ENCODE results near the gene SETBP1. TPM values are rescaled to one million over a fixed set of nuclear protein-coding genes. Genes with fewer than 3 reads are reported as not detected.

Gene SETBP1
- total RNA-seq, 1 donor from 2014 or later = 12.4 TPM

DNA sequence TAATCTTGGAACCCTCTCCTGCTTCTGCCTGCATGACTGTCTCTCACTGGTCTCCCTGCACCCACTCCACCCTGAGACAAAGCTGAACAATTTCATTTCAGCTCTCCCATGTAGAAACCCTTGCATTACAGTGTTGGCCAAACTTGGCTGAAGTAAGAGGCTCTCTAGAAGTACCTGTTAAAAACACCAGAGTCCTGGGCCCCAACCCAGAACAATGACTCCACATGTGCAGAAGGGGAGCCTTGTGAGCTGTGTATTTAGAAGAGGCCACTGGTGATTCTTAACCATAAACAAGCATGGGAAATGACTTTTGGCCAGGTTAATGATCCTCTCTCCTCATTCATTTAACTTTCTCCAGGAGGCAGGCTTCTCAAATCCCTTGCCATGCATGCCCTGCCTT is 254.8 kb downstream of the SETBP1 start:
- Histone ChIP-seq H3K27ac (ENCODE audit: low read depth, low read length) (no peak overlapping the region), H3K79me2 (ENCODE audit: insufficient read depth, low read length) (no peaks in the 10 kb centered on the region), H3K27me3 (ENCODE audit: insufficient read depth, low read length) (no peaks in the 10 kb centered on the region), H3K9me3 (ENCODE audit: insufficient read depth, low read depth, low read length) (no peaks in the 10 kb centered on the region), H3K4me1 (ENCODE audit: insufficient read depth, low read length) (no peaks in the 10 kb centered on the region), H3K4me2 (ENCODE audit: low read length) (no peak overlapping the region), H4K20me1 (ENCODE audit: insufficient read depth, low read length) (no peaks in the 10 kb centered on the region), H3K4me3 (ENCODE audit: insufficient read depth, low read depth, low read length) (no peak overlapping the region), H3K9ac (ENCODE audit: low read length) (no peak overlapping the region), H2AFZ (ENCODE audit: low read depth, low read length) (no peak overlapping the region), H3K36me3 (ENCODE audit: insufficient read depth, low read length) (no peaks in the 10 kb centered on the region)
- no peak for FAIRE-seq
- Mint-ChIP-seq H3K4me3 (ENCODE audit: unreplicated experiment) (no peak overlapping the region), H3K9me3 (ENCODE audit: unreplicated experiment) (peaks cover 15% of the 10 kb centered on the region), H3K27me3 (ENCODE audit: low read depth, unreplicated experiment) (peaks cover 2% of the 10 kb centered on the region), H3K4me1 (ENCODE audit: low read depth, unreplicated experiment) (no peaks in the 10 kb centered on the region), H3K36me3 (ENCODE audit: low read depth, unreplicated experiment) (peaks cover 5% of the 10 kb centered on the region), H3K27ac (ENCODE audit: unreplicated experiment) (no peak overlapping the region)
- TF ChIP-seq CTCF (IDR thresholded peaks at IDR 0.05; ENCODE audit: insufficient read depth, low read depth, low read length) = no peak
- no peak for TF ChIP-seq EZH2 (IDR thresholded peaks at IDR 0.05; ENCODE audit: insufficient read depth, low read length)
- DNase-seq (ENCODE audit: low read depth) = no peak

DNA sequence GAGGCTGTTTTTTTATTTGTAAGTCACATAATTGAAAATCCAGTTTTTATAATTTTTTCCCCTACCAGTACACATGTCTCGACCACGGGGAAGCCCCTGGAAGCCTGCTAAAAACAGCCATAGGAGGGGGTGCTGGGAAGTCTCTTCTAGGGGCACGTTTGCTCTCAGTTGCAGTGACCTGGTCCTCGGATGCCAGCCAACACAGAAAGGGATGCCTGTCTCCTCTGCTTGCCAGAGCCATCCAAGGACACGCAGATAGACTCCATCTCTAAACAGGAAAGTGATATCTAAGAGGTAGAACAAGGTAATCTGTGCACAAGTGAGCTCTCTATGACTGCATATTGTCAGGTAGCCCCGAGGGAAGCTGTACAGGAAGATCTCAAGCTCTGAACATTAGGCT is 255.8 kb downstream of the SETBP1 start:
- Histone ChIP-seq H3K79me2 (ENCODE audit: insufficient read depth, low read length) (no peaks in the 10 kb centered on the region), H3K27ac (ENCODE audit: low read depth, low read length) (no peak overlapping the region), H3K9me3 (ENCODE audit: insufficient read depth, low read depth, low read length) (no peaks in the 10 kb centered on the region), H3K4me3 (ENCODE audit: insufficient read depth, low read depth, low read length) (no peak overlapping the region), H3K9ac (ENCODE audit: low read length) (no peak overlapping the region), H2AFZ (ENCODE audit: low read depth, low read length) (no peak overlapping the region), H3K4me2 (ENCODE audit: low read length) (no peak overlapping the region), H3K36me3 (ENCODE audit: insufficient read depth, low read length) (no peaks in the 10 kb centered on the region), H4K20me1 (ENCODE audit: insufficient read depth, low read length) (no peaks in the 10 kb centered on the region), H3K4me1 (ENCODE audit: insufficient read depth, low read length) (no peaks in the 10 kb centered on the region), H3K27me3 (ENCODE audit: insufficient read depth, low read length) (no peaks in the 10 kb centered on the region)
- Mint-ChIP-seq H3K4me1 (ENCODE audit: low read depth, unreplicated experiment) (no peaks in the 10 kb centered on the region), H3K27ac (ENCODE audit: unreplicated experiment) (no peak overlapping the region), H3K4me3 (ENCODE audit: unreplicated experiment) (no peak overlapping the region), H3K27me3 (ENCODE audit: low read depth, unreplicated experiment) (peaks cover 2% of the 10 kb centered on the region), H3K9me3 (ENCODE audit: unreplicated experiment) (peaks cover 15% of the 10 kb centered on the region), H3K36me3 (ENCODE audit: low read depth, unreplicated experiment) (peaks cover 5% of the 10 kb centered on the region)
- DNase-seq (ENCODE audit: low read depth) (no peak), FAIRE-seq (no peak)
- TF ChIP-seq CTCF (IDR thresholded peaks at IDR 0.05; ENCODE audit: insufficient read depth, low read depth, low read length) (no peak), EZH2 (IDR thresholded peaks at IDR 0.05; ENCODE audit: insufficient read depth, low read length) (no peak)

GRCh38 chr18:44937960-44938719 is 257.5 kb downstream of the SETBP1 start:
- peaks cover 6% of the 10 kb centered on the region for H3K4me1 Mint-ChIP-seq (ENCODE audit: low read depth, unreplicated experiment)
- peaks cover 5% of the 10 kb centered on the region for H3K9me3 Mint-ChIP-seq (ENCODE audit: unreplicated experiment)

More at GRCh38 chr18:44937960-44938719, 257.5 kb downstream of the SETBP1 start:
- Histone ChIP-seq H3K9me3 (ENCODE audit: insufficient read depth, low read depth, low read length) (no peaks in the 10 kb centered on the region), H3K4me2 (ENCODE audit: low read length) (no peak overlapping the region), H4K20me1 (ENCODE audit: insufficient read depth, low read length) (no peaks in the 10 kb centered on the region), H3K4me3 (ENCODE audit: insufficient read depth, low read depth, low read length) (no peak overlapping the region), H3K27ac (ENCODE audit: low read depth, low read length) (no peak overlapping the region), H3K79me2 (ENCODE audit: insufficient read depth, low read length) (no peaks in the 10 kb centered on the region), H3K36me3 (ENCODE audit: insufficient read depth, low read length) (no peaks in the 10 kb centered on the region), H3K4me1 (ENCODE audit: insufficient read depth, low read length) (no peaks in the 10 kb centered on the region), H3K9ac (ENCODE audit: low read length) (no peak overlapping the region), H3K27me3 (ENCODE audit: insufficient read depth, low read length) (no peaks in the 10 kb centered on the region), H2AFZ (ENCODE audit: low read depth, low read length) (no peak overlapping the region)
- Mint-ChIP-seq H3K4me3 (ENCODE audit: unreplicated experiment) (no peak overlapping the region), H3K27me3 (ENCODE audit: low read depth, unreplicated experiment) (peaks cover 2% of the 10 kb centered on the region), H3K27ac (ENCODE audit: unreplicated experiment) (no peak overlapping the region), H3K36me3 (ENCODE audit: low read depth, unreplicated experiment) (peaks cover 5% of the 10 kb centered on the region)
- DNase-seq (ENCODE audit: low read depth) (no peak), FAIRE-seq (no peak)
- no peak for TF ChIP-seq CTCF (IDR thresholded peaks at IDR 0.05; ENCODE audit: insufficient read depth, low read depth, low read length)
- no peak for TF ChIP-seq EZH2 (IDR thresholded peaks at IDR 0.05; ENCODE audit: insufficient read depth, low read length)

Measured in astrocyte (in vitro differentiated cells and primary cell).